ENCODE data around the gene PLK1. TPM values are rescaled to one million over a fixed set of nuclear protein-coding genes. Genes with fewer than 3 reads are reported as not detected.

The PLK1 gene
- total and polyA plus RNA-seq, 2 of the 4 experiments (the other 2 are of a cell fraction), result 19.4 to 59.0 TPM

DNA sequence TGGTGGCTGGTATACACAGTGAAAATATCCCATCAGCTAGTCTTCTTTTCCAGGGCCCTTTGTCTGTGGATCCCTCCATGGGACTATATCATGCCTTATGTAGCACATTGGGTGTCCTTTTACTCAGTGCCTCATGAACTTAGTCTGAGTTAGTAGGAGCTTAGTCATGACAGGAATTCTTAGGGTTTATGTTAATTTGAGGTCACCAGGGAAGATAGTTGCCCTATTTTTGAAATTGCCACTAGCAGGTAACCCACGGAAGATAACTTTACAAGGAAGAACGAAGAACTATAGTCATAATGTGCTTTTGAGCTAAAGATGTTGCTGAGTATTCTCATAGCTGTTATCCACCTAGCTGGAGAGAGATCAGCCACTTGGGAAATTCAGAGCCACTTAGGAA, 14.8 kb upstream of the PLK1 start:
- Histone ChIP-seq H3K9ac (ENCODE audit: low read depth, low read length) (no peak overlapping the region), H2BK15ac (ENCODE audit: low read depth, low read length) (no peak overlapping the region), H2AK5ac (ENCODE audit: low read depth, low read length) (no peak overlapping the region), H3K18ac (ENCODE audit: low read depth, low read length) (no peak overlapping the region), H2BK20ac (ENCODE audit: low read depth, low read length) (no peak overlapping the region), H3K9me3 (ENCODE audit: control insufficient read depth, insufficient read depth, low read length) (no peaks in the 10 kb centered on the region), H3K4me2 (ENCODE audit: low read depth, low read length) (no peak overlapping the region), H4K5ac (ENCODE audit: low read depth, low read length) (no peak overlapping the region), H3K27me3 (ENCODE audit: control insufficient read depth, insufficient read depth, low read length) (no peaks in the 10 kb centered on the region), H3K14ac (replicated peaks; ENCODE audit: low read depth, low read length) (no peak overlapping the region), H3K27ac (ENCODE audit: insufficient read depth, low read length) (no peak overlapping the region), H3K4ac (ENCODE audit: low read depth, low read length) (no peak overlapping the region), H2BK120ac (ENCODE audit: low read depth, low read length) (no peak overlapping the region), H4K91ac (ENCODE audit: insufficient read depth, low read depth, low read length) (no peak overlapping the region), H2BK5ac (ENCODE audit: low read depth, low read length, poor library complexity, severe bottlenecking) (no peak overlapping the region), H3K4me1 (ENCODE audit: control insufficient read depth, insufficient read depth, low read length) (peaks cover 11% of the 10 kb centered on the region), H3K4me3 (ENCODE audit: insufficient read depth, low read depth, low read length) (no peak overlapping the region), H2AK9ac (replicated peaks; ENCODE audit: low read depth, low read length, poor library complexity) (no peak overlapping the region), H3K56ac (ENCODE audit: extremely low read depth, insufficient read depth, low read length) (no peak overlapping the region), H4K8ac (ENCODE audit: low read depth in 2 of 2, low read length in 2 of 2) (no peak overlapping the region), H3K36me3 (ENCODE audit: control insufficient read depth, insufficient read depth, low read length) (peaks cover 49% of the 10 kb centered on the region), H4K20me1 (ENCODE audit: insufficient read depth, low read length) (peaks cover 9% of the 10 kb centered on the region; the same call in 1 of the 2 replicates), H2AFZ (replicated peaks; ENCODE audit: low read length, poor library complexity) (no peak overlapping the region), H3K9me1 (ENCODE audit: insufficient read depth, low read length) (peaks cover 6% of the 10 kb centered on the region; the same call in 1 of the 2 replicates), H3K79me1 (ENCODE audit: low read depth in 1 of 2, low read length in 2 of 2) (peaks cover 13 to 24% of the 10 kb centered on the region in 2 experiments), H3K23ac (ENCODE audit: low read depth, low read length) (no peak overlapping the region)
- no peak for DNase-seq
- no TSS peak for BruUV-seq (replicated peaks)
- in situ Hi-C loops (cut with MboI; ENCODE audit: low sequenced_read_pairs), result no loop called here
- CTCF ChIA-PET, result no interaction called here
- no CpG with 5 or more reads among the region's 2 CpGs for WGBS, 2 experiments (ENCODE audit: extremely low coverage in 2 of 2, insufficient read length in 1 of 2)
- no peak for TF ChIP-seq FOS (IDR thresholded peaks at IDR 0.05; ENCODE audit: low read depth, low read length)
- TF ChIP-seq, protein P1, sequence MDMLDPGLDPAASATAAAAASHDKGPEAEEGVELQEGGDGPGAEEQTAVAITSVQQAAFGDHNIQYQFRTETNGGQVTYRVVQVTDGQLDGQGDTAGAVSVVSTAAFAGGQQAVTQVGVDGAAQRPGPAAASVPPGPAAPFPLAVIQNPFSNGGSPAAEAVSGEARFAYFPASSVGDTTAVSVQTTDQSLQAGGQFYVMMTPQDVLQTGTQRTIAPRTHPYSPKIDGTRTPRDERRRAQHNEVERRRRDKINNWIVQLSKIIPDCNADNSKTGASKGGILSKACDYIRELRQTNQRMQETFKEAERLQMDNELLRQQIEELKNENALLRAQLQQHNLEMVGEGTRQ (IDR thresholded peaks at IDR 0.05; ENCODE audit: low read depth, low read length), result no peak
- no peak for TF ChIP-seq BHLHE40 (IDR thresholded peaks at IDR 0.05; ENCODE audit: low read depth, low read length)
- TF ChIP-seq RFX5 (IDR thresholded peaks at IDR 0.05; ENCODE audit: low read depth, low read length), result no peak
- no peak for TF ChIP-seq MAZ (IDR thresholded peaks at IDR 0.05; ENCODE audit: borderline replicate concordance, low read depth, low read length)
- TF ChIP-seq MXI1 (IDR thresholded peaks at IDR 0.05; ENCODE audit: borderline replicate concordance, low read depth, low read length), result no peak
- TF ChIP-seq POLR2A (IDR thresholded peaks at IDR 0.05; ENCODE audit: low read depth, low read length), result no peak
- TF ChIP-seq CHD1 (IDR thresholded peaks at IDR 0.05; ENCODE audit: low read depth, low read length), result no peak
- TF ChIP-seq SMC3 (IDR thresholded peaks at IDR 0.05; ENCODE audit: low read depth, low read length), result no peak
- no peak for TF ChIP-seq RAD21 (IDR thresholded peaks at IDR 0.05; ENCODE audit: low read length)
- TF ChIP-seq CTCF (conservative IDR thresholded peaks at IDR 0.05; ENCODE audit: low read depth, low read length), result no peak
- TF ChIP-seq MAFK (IDR thresholded peaks at IDR 0.05; ENCODE audit: low read depth, low read length), result no peak
- TF ChIP-seq NFE2L2 (IDR thresholded peaks at IDR 0.05; ENCODE audit: low read depth, low read length), result no peak
- TF ChIP-seq, protein P2, sequence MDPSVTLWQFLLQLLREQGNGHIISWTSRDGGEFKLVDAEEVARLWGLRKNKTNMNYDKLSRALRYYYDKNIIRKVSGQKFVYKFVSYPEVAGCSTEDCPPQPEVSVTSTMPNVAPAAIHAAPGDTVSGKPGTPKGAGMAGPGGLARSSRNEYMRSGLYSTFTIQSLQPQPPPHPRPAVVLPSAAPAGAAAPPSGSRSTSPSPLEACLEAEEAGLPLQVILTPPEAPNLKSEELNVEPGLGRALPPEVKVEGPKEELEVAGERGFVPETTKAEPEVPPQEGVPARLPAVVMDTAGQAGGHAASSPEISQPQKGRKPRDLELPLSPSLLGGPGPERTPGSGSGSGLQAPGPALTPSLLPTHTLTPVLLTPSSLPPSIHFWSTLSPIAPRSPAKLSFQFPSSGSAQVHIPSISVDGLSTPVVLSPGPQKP (IDR thresholded peaks at IDR 0.05; ENCODE audit: borderline replicate concordance, low read depth, low read length), result no peak
- ATAC-seq (ENCODE audit: low read depth), result no peak
- dilution Hi-C loops (cut with HindIII; ENCODE audit: low sequenced_read_pairs, unreplicated experiment), result no loop called here
- POLR2A ChIA-PET (ENCODE audit: unreplicated experiment), result no interaction called here
- intact Hi-C loops (cut with micrococcal nuclease), result loop anchor here (10.0 kb wide), 1 partner anchor 841 kb away; no protein-coding TSS in a partner anchor

Measured in IMR-90 (cell line).